Astrocyte (in vitro differentiated cells and primary cell): Measurements from ENCODE around the gene RPEL1. TPM values are rescaled to one million over a fixed set of nuclear protein-coding genes. Genes with fewer than 3 reads are reported as not detected.
"Not testable (repeated sequence)": the region's sequence is repeated elsewhere in the genome, so short reads cannot be mapped to it uniquely, and the experiment has no call there.

Source experiments
- DNase-seq: peaks from one replicate; pipeline ENCODE4 v3.0.0-alpha.2; 2010; ENCODE audit warnings: low read depth
- FAIRE-seq: peaks from 2 replicates; lab custom pipeline; 2011; peaks lifted over from hg19 to GRCh38; lab: Jason Lieb, UNC
- H2AFZ ChIP-seq: 2 replicates; pipeline ENCODE4 v1.6.0; 2012; ENCODE audit warnings: low read depth, low read length, inconsistent platforms
- H3K27ac ChIP-seq: 2 replicates; pipeline ENCODE4 v1.5.1; 2011; ENCODE audit warnings: low read depth, low read length, inconsistent platforms
- H3K27me3 ChIP-seq: 2 replicates; pipeline ENCODE4 v1.6.0; 2011; ENCODE audit warnings: low read length, inconsistent platforms; ENCODE audit not compliant: insufficient read depth
- H3K36me3 ChIP-seq: 2 replicates; pipeline ENCODE4 v1.5.1; 2011; ENCODE audit warnings: low read length, inconsistent platforms; ENCODE audit not compliant: insufficient read depth
- H3K4me1 ChIP-seq: 2 replicates; pipeline ENCODE4 v1.5.1; 2011; ENCODE audit warnings: low read length, inconsistent platforms; ENCODE audit not compliant: insufficient read depth
- H3K4me2 ChIP-seq: 2 replicates; pipeline ENCODE4 v1.6.0; 2012; ENCODE audit warnings: low read length, inconsistent platforms
- H3K4me3 ChIP-seq: 2 replicates; pipeline ENCODE4 v1.5.1; 2011; ENCODE audit warnings: low read depth, mild to moderate bottlenecking, low read length, inconsistent platforms; ENCODE audit not compliant: insufficient read depth
- H3K79me2 ChIP-seq: 2 replicates; pipeline ENCODE4 v1.6.0; 2012; ENCODE audit warnings: mild to moderate bottlenecking, low read length, inconsistent platforms; ENCODE audit not compliant: insufficient read depth
- H3K9ac ChIP-seq: 2 replicates; pipeline ENCODE4 v1.6.0; 2012; ENCODE audit warnings: mild to moderate bottlenecking, low read length, inconsistent platforms
- H3K9me3 ChIP-seq: 2 replicates; pipeline ENCODE4 v1.5.1; 2012; ENCODE audit warnings: low read depth, mild to moderate bottlenecking, low read length, inconsistent platforms; ENCODE audit not compliant: insufficient read depth
- H4K20me1 ChIP-seq: 2 replicates; pipeline ENCODE4 v1.6.0; 2012; ENCODE audit warnings: low read length, inconsistent platforms; ENCODE audit not compliant: insufficient read depth
- H3K27ac Mint-ChIP-seq: one replicate; pipeline ENCODE4 v1.8.0; 2021; ENCODE audit warnings: mild to moderate bottlenecking, mixed read lengths; ENCODE audit not compliant: unreplicated experiment
- H3K27me3 Mint-ChIP-seq: one replicate; pipeline ENCODE4 v1.8.0; 2021; ENCODE audit warnings: low read depth, mixed read lengths; ENCODE audit not compliant: unreplicated experiment
- H3K36me3 Mint-ChIP-seq: one replicate; pipeline ENCODE4 v1.8.0; 2021; ENCODE audit warnings: low read depth, mixed read lengths; ENCODE audit not compliant: unreplicated experiment
- H3K4me1 Mint-ChIP-seq: one replicate; pipeline ENCODE4 v1.8.0; 2021; ENCODE audit warnings: low read depth, mixed read lengths; ENCODE audit not compliant: unreplicated experiment
- H3K4me3 Mint-ChIP-seq: one replicate; pipeline ENCODE4 v1.8.0; 2021; ENCODE audit warnings: mild to moderate bottlenecking, moderate library complexity, mixed read lengths; ENCODE audit not compliant: unreplicated experiment
- H3K9me3 Mint-ChIP-seq: one replicate; pipeline ENCODE4 v1.8.0; 2021; ENCODE audit warnings: mild to moderate bottlenecking, mixed read lengths; ENCODE audit not compliant: unreplicated experiment
- EZH2 ChIP-seq: IDR thresholded peaks from 2 replicates; pipeline ENCODE4 v1.6.1; 2012; ENCODE audit warnings: mild to moderate bottlenecking, low read length, inconsistent platforms; ENCODE audit not compliant: insufficient read depth
- total RNA-seq: library from RNA; stranded (reverse); gene quantifications from 2 replicates; pipeline ENCODE4 v1.2.1, GENCODE V29; 2021
- TF ChIP-seq, protein P1 (sequence below): IDR thresholded peaks from 2 replicates; pipeline ENCODE4 v1.5.1; 2011; ENCODE audit warnings: low read depth, mild to moderate bottlenecking, inconsistent platforms, low read length, moderate library complexity; ENCODE audit not compliant: insufficient read depth

The RPEL1 gene
- total RNA-seq, 1 donor from 2014 or later: not detected

DNA sequence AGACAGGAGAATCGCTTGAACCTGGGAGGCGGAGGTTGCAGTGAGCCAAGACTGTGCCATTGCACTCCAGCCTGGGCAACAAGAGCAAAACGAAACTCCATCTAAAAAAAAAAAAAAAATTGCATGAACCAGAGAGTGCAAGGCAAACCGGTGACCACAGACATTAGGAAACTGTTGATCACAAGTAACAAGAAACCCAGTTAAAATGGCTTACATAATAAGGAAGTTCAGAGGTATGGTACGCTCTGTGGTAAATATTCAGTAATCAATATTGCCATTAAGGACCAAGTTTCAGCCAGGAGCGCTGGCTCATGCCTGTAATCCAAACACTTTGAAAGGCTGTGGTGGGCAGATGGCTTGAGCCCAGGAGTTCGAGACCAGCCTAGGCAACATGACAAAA is 43.4 kb upstream of the RPEL1 start:
- Mint-ChIP-seq H3K27ac (no peak overlapping the region), H3K9me3 (no peaks in the 10 kb centered on the region), H3K36me3 (no peaks in the 10 kb centered on the region), H3K4me1 (peaks cover 16% of the 10 kb centered on the region), H3K27me3 (peaks cover 2% of the 10 kb centered on the region), H3K4me3 (no peak overlapping the region)
- TF ChIP-seq, protein P1, sequence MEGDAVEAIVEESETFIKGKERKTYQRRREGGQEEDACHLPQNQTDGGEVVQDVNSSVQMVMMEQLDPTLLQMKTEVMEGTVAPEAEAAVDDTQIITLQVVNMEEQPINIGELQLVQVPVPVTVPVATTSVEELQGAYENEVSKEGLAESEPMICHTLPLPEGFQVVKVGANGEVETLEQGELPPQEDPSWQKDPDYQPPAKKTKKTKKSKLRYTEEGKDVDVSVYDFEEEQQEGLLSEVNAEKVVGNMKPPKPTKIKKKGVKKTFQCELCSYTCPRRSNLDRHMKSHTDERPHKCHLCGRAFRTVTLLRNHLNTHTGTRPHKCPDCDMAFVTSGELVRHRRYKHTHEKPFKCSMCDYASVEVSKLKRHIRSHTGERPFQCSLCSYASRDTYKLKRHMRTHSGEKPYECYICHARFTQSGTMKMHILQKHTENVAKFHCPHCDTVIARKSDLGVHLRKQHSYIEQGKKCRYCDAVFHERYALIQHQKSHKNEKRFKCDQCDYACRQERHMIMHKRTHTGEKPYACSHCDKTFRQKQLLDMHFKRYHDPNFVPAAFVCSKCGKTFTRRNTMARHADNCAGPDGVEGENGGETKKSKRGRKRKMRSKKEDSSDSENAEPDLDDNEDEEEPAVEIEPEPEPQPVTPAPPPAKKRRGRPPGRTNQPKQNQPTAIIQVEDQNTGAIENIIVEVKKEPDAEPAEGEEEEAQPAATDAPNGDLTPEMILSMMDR: no peak
- TF ChIP-seq EZH2: no peak
- Histone ChIP-seq H3K4me3 (no peak overlapping the region), H4K20me1 (no peaks in the 10 kb centered on the region), H3K9ac (no peak overlapping the region), H3K79me2 (no peaks in the 10 kb centered on the region), H3K4me1 (no peaks in the 10 kb centered on the region), H3K9me3 (no peaks in the 10 kb centered on the region), H3K27me3 (no peaks in the 10 kb centered on the region), H2AFZ (no peak overlapping the region), H3K4me2 (no peak overlapping the region), H3K27ac (no peak overlapping the region), H3K36me3 (no peaks in the 10 kb centered on the region)
- DNase-seq (no peak), FAIRE-seq (no peak)

DNA sequence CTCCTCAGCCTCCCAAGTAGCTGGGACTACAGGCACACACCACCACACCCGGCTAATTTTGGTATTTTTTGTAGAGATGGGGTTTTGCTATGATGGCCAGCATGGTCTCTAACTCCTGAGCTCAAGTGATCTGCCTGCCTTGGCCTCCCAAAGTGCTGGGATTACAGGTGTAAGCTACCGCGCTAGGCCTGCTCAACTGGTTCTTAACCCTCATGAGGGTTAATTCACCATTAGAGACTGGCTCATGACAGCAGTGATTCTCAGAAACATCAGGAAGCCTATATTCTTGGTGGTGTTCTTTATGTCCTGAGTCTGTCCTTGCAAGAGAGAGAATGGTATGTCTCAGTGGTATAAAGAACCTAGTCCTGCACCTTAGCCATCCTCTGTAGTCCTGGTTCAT is 42.2 kb upstream of the RPEL1 start:
- TF ChIP-seq, protein P1: no peak
- TF ChIP-seq EZH2: no peak
- FAIRE-seq (no peak), DNase-seq (no peak)
- no peak overlapping the region for H3K27ac ChIP-seq
- Mint-ChIP-seq H3K9me3 (no peaks in the 10 kb centered on the region), H3K4me1 (peaks cover 12% of the 10 kb centered on the region), H3K4me3 (no peak overlapping the region), H3K27ac (no peak overlapping the region), H3K36me3 (no peaks in the 10 kb centered on the region), H3K27me3 (peaks cover 2% of the 10 kb centered on the region)
- H3K4me2 ChIP-seq: no peak overlapping the region
- H3K9ac ChIP-seq: no peak overlapping the region
- H3K27me3 ChIP-seq: no peaks in the 10 kb centered on the region
- no peaks in the 10 kb centered on the region for H3K36me3 ChIP-seq
- no peaks in the 10 kb centered on the region for H3K4me1 ChIP-seq
- no peaks in the 10 kb centered on the region for H4K20me1 ChIP-seq
- no peaks in the 10 kb centered on the region for H3K9me3 ChIP-seq
- no peak overlapping the region for H3K4me3 ChIP-seq
- H3K79me2 ChIP-seq: no peaks in the 10 kb centered on the region
- no peak overlapping the region for H2AFZ ChIP-seq

DNA sequence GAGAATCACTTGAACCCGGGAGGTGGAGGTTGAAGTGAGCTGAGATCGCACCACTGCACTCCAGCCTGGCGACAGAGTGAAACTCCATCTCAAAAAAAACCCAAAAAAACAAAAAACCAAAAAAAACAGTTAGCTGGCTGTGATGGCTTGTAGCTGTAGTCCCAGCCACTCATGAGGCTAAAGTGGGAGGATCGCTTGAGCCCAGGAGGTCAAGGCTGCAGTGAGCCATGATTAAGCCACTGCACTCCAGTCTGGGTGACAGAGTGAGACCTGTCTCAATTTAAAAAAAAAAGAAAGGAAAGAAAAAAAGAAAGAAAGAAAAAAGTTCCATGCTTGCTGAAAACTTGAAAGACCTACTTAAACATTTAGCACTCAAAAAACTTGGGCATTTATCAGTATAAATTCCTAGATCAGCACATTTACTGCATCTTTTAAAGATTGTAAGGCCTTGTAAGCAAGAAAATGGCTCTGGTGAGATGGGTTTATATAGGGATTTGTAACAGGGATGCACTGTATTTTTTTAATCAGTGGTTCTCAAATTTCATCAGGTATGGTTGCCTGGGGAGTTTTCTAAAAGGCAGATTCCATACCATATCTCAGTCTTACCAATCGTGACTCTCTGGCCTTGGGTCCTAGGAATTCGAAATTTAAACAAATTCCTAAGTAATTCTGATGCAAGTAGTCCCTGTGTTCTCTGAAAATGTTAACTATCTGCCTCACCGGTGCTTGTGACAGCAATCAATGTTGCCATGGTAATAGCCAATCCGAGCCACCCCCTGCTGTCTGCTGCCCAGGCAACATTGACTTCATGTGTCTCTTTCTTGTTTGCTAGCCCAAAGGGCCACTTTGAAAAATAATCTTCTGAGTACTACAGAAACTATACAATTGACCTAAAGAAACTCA is 41.1 kb upstream of the RPEL1 start:
- no peaks in the 10 kb centered on the region for H3K36me3 Mint-ChIP-seq
- Histone ChIP-seq H4K20me1 (no peaks in the 10 kb centered on the region), H3K27me3 (no peaks in the 10 kb centered on the region), H3K9ac (no peak overlapping the region), H3K79me2 (no peaks in the 10 kb centered on the region), H3K9me3 (no peaks in the 10 kb centered on the region), H3K4me1 (no peaks in the 10 kb centered on the region), H2AFZ (no peak overlapping the region), H3K27ac (no peak overlapping the region), H3K4me3 (no peak overlapping the region), H3K36me3 (no peaks in the 10 kb centered on the region), H3K4me2 (no peak overlapping the region)
- no peak overlapping the region for H3K4me3 Mint-ChIP-seq
- no peak for DNase-seq
- FAIRE-seq: no peak
- H3K9me3 Mint-ChIP-seq: no peaks in the 10 kb centered on the region
- H3K27ac Mint-ChIP-seq: peak overlapping the region; percentile 35
- TF ChIP-seq EZH2: no peak
- TF ChIP-seq, protein P1: no peak
- peaks cover 2% of the 10 kb centered on the region for H3K27me3 Mint-ChIP-seq
- peaks cover 12% of the 10 kb centered on the region for H3K4me1 Mint-ChIP-seq

DNA sequence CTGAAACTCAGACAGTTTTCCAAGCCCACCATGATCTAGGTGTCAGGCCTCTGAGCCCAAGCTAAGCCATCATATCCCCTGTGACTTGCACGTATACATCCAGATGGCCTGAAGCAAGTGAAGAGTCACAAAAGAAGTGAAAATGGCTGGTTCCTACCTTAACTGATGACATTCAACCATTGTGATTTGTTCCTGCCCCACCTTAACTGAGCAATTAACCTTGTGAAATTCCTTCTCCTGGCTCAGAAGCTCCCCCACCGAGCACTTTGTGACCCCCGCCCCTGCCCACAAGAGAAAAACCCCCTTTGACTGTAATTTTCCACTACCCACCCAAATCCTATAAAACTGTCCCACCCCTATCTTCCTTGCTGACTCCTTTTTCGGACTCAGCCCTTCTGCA is 40.3 kb upstream of the RPEL1 start:
- H2AFZ ChIP-seq, H4K20me1 ChIP-seq, H3K9ac ChIP-seq, H3K27me3 ChIP-seq, H3K4me2 ChIP-seq, DNase-seq, H3K27ac ChIP-seq, H3K4me3 Mint-ChIP-seq, H3K27me3 Mint-ChIP-seq, H3K36me3 Mint-ChIP-seq, FAIRE-seq, H3K9me3 Mint-ChIP-seq, H3K36me3 ChIP-seq, H3K4me1 ChIP-seq, H3K4me3 ChIP-seq, H3K9me3 ChIP-seq, H3K79me2 ChIP-seq: not testable (repeated sequence)
- Mint-ChIP-seq H3K27ac (peak overlapping the region; percentile 35), H3K4me1 (peaks cover 12% of the 10 kb centered on the region)
